SK-N-SH treated with all-trans-retinoic acid at 6 μM for 48 hours (cell line): ENCODE results near the gene TNFRSF4.

Experiments used
- ATAC-seq: fragments of 200-7000 bp; cut with Tn5 transposase; 3 replicates; pipeline ENCODE4 v1.9.1; 2020; ENCODE audit warnings: mild to moderate bottlenecking, moderate library complexity
- CSDC2 ChIP-seq: fragments of 250-450 bp; sonication (Bioruptor Pico); IDR thresholded peaks from 2 replicates; pipeline ENCODE4 v1.5.0; 2020; ENCODE audit warnings: mild to moderate bottlenecking, moderate library complexity
- ESRRG ChIP-seq: fragments of 250-450 bp; sonication (Bioruptor Pico); IDR thresholded peaks from 2 replicates; pipeline ENCODE4 v1.6.1; 2021; ENCODE audit warnings: mild to moderate bottlenecking
- ISL1 ChIP-seq: fragments of 250-450 bp; sonication (Bioruptor Pico); IDR thresholded peaks from 2 replicates; pipeline ENCODE4 v2.1.2; 2022; ENCODE audit warnings: mild to moderate bottlenecking, moderate library complexity
- OSR1 ChIP-seq: fragments of 250-450 bp; sonication (Bioruptor Pico); IDR thresholded peaks from 2 replicates; pipeline ENCODE4 v1.8.0; 2022; ENCODE audit warnings: moderate library complexity, mild to moderate bottlenecking, inconsistent platforms
- PPARA ChIP-seq: fragments of 250-450 bp; sonication (Bioruptor Pico); IDR thresholded peaks from 2 replicates; pipeline ENCODE4 v1.5.0; 2020; ENCODE audit warnings: mild to moderate bottlenecking, borderline replicate concordance
- TCF4 ChIP-seq: fragments of 250-450 bp; sonication (Bioruptor Pico); IDR thresholded peaks from 2 replicates; pipeline ENCODE4 v1.8.0; 2021; ENCODE audit warnings: mild to moderate bottlenecking, moderate library complexity, borderline replicate concordance
- TOX ChIP-seq: fragments of 250-450 bp; sonication (Bioruptor Pico); IDR thresholded peaks from 2 replicates; pipeline ENCODE4 v1.8.0; 2021; ENCODE audit warnings: mild to moderate bottlenecking, moderate library complexity, borderline replicate concordance
- ZC3H10 ChIP-seq: fragments of 250-450 bp; sonication (Bioruptor Pico); IDR thresholded peaks from 2 replicates; pipeline ENCODE4 v1.5.1; 2021; ENCODE audit warnings: mild to moderate bottlenecking, moderate library complexity
- ZFP3 ChIP-seq: fragments of 250-450 bp; sonication (Bioruptor Pico); IDR thresholded peaks from 2 replicates; pipeline ENCODE4 v1.5.0; 2020; ENCODE audit warnings: mild to moderate bottlenecking, moderate library complexity
- ZFP30 ChIP-seq: fragments of 450-650 bp; formaldehyde crosslinking; IDR thresholded peaks from 2 replicates; pipeline ENCODE4 v1.5.0; 2022; ENCODE audit warnings: mild to moderate bottlenecking, moderate library complexity
- ZNF565 ChIP-seq: fragments of 450-650 bp; formaldehyde crosslinking; conservative IDR thresholded peaks from 2 replicates; pipeline ENCODE4 v1.5.0; 2020; ENCODE audit warnings: low read depth, mild to moderate bottlenecking, moderate library complexity
- ZNF70 ChIP-seq: fragments of 450-650 bp; formaldehyde crosslinking; IDR thresholded peaks from 2 replicates; pipeline ENCODE4 v1.5.0; 2020; ENCODE audit warnings: mild to moderate bottlenecking, moderate library complexity
- ZNF8 ChIP-seq: fragments of 450-650 bp; formaldehyde crosslinking; IDR thresholded peaks from 2 replicates; pipeline ENCODE4 v1.5.0; 2020; ENCODE audit warnings: mild to moderate bottlenecking, moderate library complexity
- TF ChIP-seq, protein P1 (sequence below): fragments of 250-450 bp; sonication (Bioruptor Pico); IDR thresholded peaks from 2 replicates; pipeline ENCODE4 v1.8.0; 2021; ENCODE audit warnings: low read depth, mild to moderate bottlenecking, moderate library complexity, borderline replicate concordance
- TF ChIP-seq, protein P2 (sequence below): fragments of 250-450 bp; sonication (Bioruptor Pico); IDR thresholded peaks from 2 replicates; pipeline ENCODE4 v1.5.0; 2020; ENCODE audit warnings: mild to moderate bottlenecking, moderate library complexity

Gene TNFRSF4

GRCh38 chr1:1161683-1162079 lies 52.3 kb downstream of the TNFRSF4 start:
- no peak for TF ChIP-seq TOX (CRISPR knock-in tag)
- TF ChIP-seq OSR1 (CRISPR knock-in tag), result no peak
- no peak for TF ChIP-seq ESRRG (CRISPR knock-in tag)
- no peak for TF ChIP-seq ZNF70 (CRISPR knock-in tag)
- TF ChIP-seq ISL1 (CRISPR knock-in tag), result no peak
- no peak for TF ChIP-seq TCF4 (CRISPR knock-in tag)
- TF ChIP-seq ZNF565 (CRISPR knock-in tag), result no peak
- no peak for TF ChIP-seq ZFP30
- no peak for TF ChIP-seq ZFP3 (CRISPR knock-in tag)
- TF ChIP-seq, protein P1, sequence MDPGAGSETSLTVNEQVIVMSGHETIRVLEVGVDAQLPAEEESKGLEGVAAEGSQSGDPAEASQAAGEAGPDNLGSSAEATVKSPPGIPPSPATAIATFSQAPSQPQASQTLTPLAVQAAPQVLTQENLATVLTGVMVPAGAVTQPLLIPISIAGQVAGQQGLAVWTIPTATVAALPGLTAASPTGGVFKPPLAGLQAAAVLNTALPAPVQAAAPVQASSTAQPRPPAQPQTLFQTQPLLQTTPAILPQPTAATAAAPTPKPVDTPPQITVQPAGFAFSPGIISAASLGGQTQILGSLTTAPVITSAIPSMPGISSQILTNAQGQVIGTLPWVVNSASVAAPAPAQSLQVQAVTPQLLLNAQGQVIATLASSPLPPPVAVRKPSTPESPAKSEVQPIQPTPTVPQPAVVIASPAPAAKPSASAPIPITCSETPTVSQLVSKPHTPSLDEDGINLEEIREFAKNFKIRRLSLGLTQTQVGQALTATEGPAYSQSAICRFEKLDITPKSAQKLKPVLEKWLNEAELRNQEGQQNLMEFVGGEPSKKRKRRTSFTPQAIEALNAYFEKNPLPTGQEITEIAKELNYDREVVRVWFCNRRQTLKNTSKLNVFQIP (CRISPR knock-in tag), result no peak
- TF ChIP-seq ZC3H10 (CRISPR knock-in tag), result no peak
- TF ChIP-seq, protein P2, sequence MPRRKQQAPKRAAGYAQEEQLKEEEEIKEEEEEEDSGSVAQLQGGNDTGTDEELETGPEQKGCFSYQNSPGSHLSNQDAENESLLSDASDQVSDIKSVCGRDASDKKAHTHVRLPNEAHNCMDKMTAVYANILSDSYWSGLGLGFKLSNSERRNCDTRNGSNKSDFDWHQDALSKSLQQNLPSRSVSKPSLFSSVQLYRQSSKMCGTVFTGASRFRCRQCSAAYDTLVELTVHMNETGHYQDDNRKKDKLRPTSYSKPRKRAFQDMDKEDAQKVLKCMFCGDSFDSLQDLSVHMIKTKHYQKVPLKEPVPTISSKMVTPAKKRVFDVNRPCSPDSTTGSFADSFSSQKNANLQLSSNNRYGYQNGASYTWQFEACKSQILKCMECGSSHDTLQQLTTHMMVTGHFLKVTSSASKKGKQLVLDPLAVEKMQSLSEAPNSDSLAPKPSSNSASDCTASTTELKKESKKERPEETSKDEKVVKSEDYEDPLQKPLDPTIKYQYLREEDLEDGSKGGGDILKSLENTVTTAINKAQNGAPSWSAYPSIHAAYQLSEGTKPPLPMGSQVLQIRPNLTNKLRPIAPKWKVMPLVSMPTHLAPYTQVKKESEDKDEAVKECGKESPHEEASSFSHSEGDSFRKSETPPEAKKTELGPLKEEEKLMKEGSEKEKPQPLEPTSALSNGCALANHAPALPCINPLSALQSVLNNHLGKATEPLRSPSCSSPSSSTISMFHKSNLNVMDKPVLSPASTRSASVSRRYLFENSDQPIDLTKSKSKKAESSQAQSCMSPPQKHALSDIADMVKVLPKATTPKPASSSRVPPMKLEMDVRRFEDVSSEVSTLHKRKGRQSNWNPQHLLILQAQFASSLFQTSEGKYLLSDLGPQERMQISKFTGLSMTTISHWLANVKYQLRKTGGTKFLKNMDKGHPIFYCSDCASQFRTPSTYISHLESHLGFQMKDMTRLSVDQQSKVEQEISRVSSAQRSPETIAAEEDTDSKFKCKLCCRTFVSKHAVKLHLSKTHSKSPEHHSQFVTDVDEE (CRISPR knock-in tag), result no peak
- no peak for TF ChIP-seq ZNF8 (CRISPR knock-in tag)
- TF ChIP-seq PPARA (CRISPR knock-in tag), result no peak
- no peak for TF ChIP-seq CSDC2

More at GRCh38 chr1:1161683-1162079, 52.3 kb downstream of the TNFRSF4 start:
- no peak for ATAC-seq
